Activated CD4-positive, alpha-beta T cell treated with anti-CD3 and anti-CD28 coated beads, Interleukin-2, Interleukin-6, amounts not matched to agents 100 ng/mL and 50 ng/mL, durations not matched to agents 16 hours and 8 hours (primary cell): Measurements from ENCODE around the gene PNLDC1.

Experiments
- DNase-seq: peaks from one replicate; pipeline ENCODE4 v3.0.0-alpha.2; 2020

PNLDC1 gene

GRCh38 chr6:159800141-159800865, at the start of gene PNLDC1:
TSS of gene PNLDC1 (plus strand) at chr6:159800276. CDS start at chr6:159800308, 32 bp downstream.
- no peak for DNase-seq

- no peak for DNase-seq
Measured at GRCh38 chr6:159751448-159751847, 48.6 kb upstream of the PNLDC1 start.

- no peak for DNase-seq
Measured at GRCh38 chr6:159753081-159753872, 46.8 kb upstream of the PNLDC1 start.

- no peak for DNase-seq
Measured at GRCh38 chr6:159754401-159754800, 45.7 kb upstream of the PNLDC1 start.

GRCh38 chr6:159754959-159755914, 44.8 kb upstream of the PNLDC1 start:
- no peak for DNase-seq

GRCh38 chr6:159756508-159756907, 43.6 kb upstream of the PNLDC1 start:
- DNase-seq, result no peak

- DNase-seq, result no peak
Measured at GRCh38 chr6:159758031-159759001, 41.8 kb upstream of the PNLDC1 start.

- DNase-seq, result no peak
Measured at GRCh38 chr6:159759645-159760044, 40.4 kb upstream of the PNLDC1 start.

- no peak for DNase-seq
Measured at GRCh38 chr6:159760602-159761057, 39.4 kb upstream of the PNLDC1 start.

- DNase-seq, result peak; percentile 23
Measured at GRCh38 chr6:159761129-159761872, 38.8 kb upstream of the PNLDC1 start.

- peak; percentile 97 for DNase-seq
Measured at GRCh38 chr6:159761873-159762680, 38.0 kb upstream of the PNLDC1 start, which contains the start of gene ACAT2. TSS of gene ACAT2 (plus strand) at chr6:159762045. CDS start at chr6:159762088, 43 bp downstream.

- no peak for DNase-seq
Measured at GRCh38 chr6:159762681-159763293, 37.3 kb upstream of the PNLDC1 start.

GRCh38 chr6:159766906-159767305, 33.2 kb upstream of the PNLDC1 start:
- DNase-seq, result no peak

- no peak for DNase-seq
Measured at GRCh38 chr6:159769470-159769869, 30.6 kb upstream of the PNLDC1 start.

GRCh38 chr6:159772196-159772595, 27.9 kb upstream of the PNLDC1 start:
- DNase-seq, result no peak

- no peak for DNase-seq
Measured at GRCh38 chr6:159777240-159777904, 22.7 kb upstream of the PNLDC1 start.

GRCh38 chr6:159778131-159778530, 21.9 kb upstream of the PNLDC1 start:
- no peak for DNase-seq

- DNase-seq, result no peak
Measured at GRCh38 chr6:159778542-159779103, 21.5 kb upstream of the PNLDC1 start.

GRCh38 chr6:159788276-159788675, 11.8 kb upstream of the PNLDC1 start:
- no peak for DNase-seq
